ENCODE results near the gene TP53.
A peak's percentile ranks its signal among the peaks of the same experiment; 100 is the strongest.

TP53 gene

DNA sequence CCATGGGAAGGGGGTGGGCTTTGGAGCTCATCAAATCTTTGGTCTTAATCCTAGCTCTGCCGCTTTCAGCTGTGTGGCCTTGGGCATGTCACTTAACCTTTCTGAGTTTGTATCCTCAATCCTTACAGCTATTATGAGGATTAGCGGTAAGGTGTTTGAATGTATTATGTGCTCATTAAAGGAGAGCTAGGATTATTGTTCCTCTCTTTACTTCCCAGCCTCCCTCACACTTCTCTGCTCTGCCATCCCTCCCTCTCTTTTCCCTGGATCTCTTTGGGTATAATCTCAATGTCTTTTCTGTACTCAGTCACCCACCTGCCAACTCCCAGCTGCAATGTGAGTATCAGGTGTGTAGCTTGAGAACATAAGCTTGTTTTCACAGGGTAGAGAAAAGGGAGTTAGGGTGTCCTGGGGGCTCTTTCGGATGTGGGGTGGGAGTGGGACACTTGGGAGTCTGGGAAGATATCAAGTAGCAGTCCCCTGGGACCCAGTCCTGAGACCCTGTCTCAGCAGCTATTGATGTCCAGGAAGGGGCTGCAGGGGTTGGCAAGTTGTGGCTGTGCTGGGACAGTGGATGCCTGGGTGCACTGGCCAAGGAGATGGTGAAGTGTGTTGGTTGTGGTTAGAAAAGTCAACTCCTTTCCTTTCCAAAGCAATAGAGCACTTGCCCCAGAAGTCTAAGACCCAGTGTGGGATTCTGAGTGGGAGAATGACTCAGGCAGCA lies 19.5 kb upstream of the TP53 start:
- no peak for DNase-seq (ENCODE audit: low read depth)

DNA sequence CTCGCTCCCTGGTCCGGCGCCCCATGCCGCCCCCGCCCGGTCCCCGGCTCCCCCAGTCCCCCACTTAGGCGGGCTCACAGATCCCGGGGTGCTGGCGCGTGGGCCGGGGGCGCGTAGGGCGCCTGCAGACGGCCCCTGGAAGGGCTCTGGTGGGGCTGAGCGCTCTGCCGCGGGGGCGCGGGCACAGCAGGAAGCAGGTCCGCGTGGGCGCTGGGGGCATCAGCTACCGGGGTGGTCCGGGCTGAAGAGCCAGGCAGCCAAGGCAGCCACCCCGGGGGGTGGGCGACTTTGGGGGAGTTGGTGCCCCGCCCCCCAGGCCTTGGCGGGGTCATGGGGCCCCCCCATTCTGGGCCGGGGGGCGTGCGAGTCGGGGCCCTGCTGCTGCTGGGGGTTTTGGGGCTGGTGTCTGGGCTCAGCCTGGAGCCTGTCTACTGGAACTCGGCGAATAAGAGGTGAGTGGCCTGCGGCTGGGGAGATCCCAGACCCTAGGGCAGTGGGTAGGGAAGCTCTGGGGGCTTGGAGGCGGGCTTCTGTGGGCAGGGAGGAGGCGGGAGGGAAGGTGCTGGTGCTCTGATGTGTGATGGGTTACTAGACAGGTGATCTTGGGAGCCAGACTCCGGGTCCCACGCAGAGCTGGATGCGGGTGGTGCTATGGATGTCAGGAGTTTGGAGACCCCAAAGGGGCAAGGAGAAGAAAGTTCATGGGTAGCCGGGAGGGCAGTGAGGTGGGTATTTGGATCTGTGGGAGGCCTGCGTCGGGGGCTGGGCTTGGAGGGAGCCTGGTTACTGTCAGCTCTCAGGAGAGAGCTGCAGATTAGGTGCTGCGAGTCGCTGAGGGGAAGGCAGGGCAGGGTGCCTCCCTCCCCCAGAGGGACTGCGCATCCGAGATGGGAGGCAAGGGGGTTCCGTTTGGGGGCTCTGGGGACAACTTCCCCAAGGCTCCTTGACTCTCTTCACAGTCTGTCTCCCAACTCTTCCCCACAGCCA lies 18.3 kb upstream of the TP53 start:
- no peak for DNase-seq (ENCODE audit: low read depth)

GRCh38 chr17:7704601-7705268 lies 17.4 kb upstream of the TP53 start, which contains the start of gene EFNB3:
TSS of gene EFNB3 (plus strand) at chr17:7705202. CDS start at chr17:7705599, 397 bp downstream.
- no peak for DNase-seq (ENCODE audit: low read depth)

DNA sequence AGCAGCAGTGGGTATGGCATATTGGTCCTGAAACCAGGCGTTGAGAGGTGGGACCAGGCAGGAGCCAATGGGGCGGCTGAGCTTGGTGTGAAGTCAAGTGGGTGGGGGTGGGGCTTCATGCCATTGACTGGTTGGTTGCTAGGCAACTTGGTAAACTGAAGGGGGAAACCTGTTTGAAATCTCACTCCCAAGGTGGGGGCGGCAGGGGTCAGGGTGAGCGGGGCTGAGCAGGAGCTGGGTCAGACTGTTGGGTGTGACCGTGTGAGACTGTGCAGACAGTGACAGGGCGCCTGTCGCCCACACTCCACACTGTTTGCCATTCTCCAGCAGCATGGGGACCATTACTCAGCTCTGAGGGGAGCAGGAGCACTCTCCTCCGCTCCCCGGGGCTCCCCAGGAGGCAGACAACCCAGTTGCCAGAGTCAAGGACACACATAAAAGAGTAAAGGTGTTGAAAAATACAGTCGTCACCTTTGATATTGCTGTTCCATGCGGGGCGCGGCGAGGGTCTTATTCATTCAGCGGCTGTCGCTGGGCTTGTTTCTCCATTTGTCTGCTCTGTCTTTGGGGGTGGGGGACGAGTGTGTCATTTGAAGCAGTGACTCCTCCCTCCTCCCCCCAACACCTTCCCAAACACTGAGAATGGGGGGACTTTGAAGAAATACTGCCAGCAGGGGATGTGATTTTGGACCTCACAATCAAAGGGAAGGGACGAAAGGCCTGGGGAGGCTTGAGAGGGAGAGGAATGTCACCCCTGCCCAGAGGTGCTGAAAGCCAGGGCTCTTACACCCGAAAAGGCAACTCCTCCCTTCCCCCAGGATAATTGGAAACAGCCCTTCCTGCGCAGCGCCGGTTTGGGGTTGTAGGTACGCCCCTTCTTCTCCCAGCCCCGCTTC lies 16.5 kb upstream of the TP53 start:
- no peak for DNase-seq (ENCODE audit: low read depth)

DNA sequence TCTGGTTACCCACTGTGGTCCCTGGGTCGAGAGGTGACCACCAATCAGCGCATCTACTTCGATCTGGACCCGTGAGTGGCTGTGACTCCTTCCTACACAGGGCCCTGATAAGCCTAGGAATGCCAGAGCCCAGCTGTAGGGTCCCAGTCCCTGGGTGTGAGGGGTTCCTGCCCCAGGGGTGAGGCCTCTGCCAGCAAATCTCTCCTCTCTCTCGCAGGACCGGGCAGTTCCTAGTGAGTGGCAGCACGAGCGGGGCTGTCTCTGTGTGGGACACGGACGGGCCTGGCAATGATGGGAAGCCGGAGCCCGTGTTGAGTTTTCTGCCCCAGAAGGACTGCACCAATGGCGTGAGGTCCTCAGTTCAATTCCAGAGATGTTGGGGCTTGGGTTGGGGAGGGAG lies 15.5 kb upstream of the TP53 start:
- no peak for DNase-seq (ENCODE audit: low read depth)

DNA sequence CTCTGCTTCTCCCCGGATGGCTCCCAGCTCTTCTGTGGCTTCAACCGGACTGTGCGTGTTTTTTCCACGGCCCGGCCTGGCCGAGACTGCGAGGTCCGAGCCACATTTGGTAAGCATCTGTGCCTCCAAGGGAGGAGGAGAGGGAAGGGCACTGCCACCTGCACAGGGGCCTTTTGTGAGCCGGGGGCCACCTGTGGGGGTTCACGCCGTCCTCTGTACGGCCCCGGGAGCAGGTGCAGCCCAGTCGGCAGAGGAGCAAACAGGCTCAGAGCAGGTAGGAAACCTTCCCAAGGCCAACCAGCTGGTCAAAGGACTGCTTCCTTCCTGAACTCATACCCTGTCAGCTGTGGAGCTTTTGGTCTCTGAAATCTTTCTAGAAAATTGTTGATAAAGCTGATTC lies 14.4 kb upstream of the TP53 start:
- DNase-seq (ENCODE audit: low read depth): no peak

DNA sequence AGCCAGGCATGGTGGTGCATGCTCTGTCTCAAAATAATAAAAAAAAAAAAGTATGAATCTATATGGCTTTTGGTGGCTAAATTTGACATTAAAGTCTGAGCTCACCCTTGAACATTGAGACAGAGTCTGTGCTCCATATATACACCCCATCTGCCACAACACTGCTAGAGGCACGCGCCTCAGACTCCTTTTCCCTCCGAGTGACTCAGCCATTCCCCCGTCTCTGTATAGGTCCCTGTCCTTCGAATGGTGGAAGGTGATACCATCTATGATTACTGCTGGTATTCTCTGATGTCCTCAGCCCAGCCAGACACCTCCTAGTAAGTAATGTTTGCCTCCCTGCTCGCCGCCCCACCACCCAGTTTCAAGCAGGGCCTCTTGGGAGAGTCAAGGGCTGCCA lies 13.2 kb upstream of the TP53 start:
- no peak for DNase-seq (ENCODE audit: low read depth)

GRCh38 chr17:7697828-7698588 lies 10.7 kb upstream of the TP53 start:
- no peak for DNase-seq (ENCODE audit: low read depth)

DNA sequence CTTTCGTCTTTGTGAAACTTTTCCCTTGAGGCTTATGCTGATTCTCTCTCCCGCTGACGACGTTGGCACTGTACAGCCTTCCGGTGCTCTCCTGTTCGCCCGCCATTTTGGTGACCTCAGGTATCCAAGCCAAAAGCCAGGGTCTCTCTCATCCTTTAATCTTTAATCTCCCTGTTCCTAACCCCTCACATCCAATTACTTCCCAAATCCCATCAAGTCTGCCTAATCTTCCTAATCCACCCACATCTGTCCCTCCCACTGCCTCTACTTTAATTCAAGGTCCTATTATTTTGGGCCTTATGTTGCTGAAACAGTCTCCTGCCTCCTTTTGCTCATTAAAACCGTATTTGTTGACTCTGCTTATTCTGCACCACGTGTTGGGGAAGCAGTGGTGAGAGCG lies 8.3 kb upstream of the TP53 start:
- DNase-seq (ENCODE audit: low read depth): no peak

- DNase-seq (ENCODE audit: low read depth): no peak
Observed at GRCh38 chr17:7688808-7689316, 1.6 kb upstream of the TP53 start.

- peak; percentile 91 for DNase-seq (ENCODE audit: low read depth)
Observed at GRCh38 chr17:7687908-7688807, 868 bp upstream of the TP53 start, which contains the start of gene WRAP53. TSS of gene WRAP53 (plus strand) at chr17:7688477. CDS start at chr17:7688649, 172 bp downstream.

DNA sequence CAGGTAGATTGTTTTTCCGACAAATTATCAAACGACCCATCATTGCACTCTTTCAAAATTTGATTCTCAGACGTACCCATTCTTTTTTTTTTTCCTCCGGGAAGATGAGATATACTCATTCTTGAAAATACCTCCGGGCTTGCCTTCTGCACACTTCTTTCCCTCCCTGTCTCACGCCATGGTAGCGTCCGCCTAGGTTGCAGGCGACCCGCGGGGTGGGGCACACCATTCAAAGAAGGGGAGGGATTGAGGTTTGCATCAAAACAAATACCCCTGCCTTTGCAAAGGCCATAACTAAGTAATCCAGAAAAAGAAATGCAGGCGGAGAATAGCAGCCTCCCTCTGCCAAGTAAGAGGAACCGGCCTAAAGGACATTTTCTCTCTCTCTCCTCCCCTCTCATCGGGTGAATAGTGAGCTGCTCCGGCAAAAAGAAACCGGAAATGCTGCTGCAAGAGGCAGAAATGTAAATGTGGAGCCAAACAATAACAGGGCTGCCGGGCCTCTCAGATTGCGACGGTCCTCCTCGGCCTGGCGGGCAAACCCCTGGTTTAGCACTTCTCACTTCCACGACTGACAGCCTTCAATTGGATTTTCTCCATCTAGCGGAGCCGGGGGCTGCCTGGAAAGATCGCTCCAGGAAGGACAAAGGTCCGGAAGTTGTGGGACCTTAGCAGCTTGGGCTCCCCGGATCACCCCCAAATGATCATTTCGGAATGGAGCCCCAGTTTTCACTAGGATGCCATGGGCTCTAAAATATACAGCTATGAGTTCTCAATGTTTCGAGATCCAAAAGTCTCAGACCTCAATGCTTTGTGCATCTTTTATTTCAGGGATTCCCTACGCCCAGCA lies 843 bp downstream of the TP53 start:
- peak; percentile 66 for DNase-seq (ENCODE audit: low read depth)

DNA sequence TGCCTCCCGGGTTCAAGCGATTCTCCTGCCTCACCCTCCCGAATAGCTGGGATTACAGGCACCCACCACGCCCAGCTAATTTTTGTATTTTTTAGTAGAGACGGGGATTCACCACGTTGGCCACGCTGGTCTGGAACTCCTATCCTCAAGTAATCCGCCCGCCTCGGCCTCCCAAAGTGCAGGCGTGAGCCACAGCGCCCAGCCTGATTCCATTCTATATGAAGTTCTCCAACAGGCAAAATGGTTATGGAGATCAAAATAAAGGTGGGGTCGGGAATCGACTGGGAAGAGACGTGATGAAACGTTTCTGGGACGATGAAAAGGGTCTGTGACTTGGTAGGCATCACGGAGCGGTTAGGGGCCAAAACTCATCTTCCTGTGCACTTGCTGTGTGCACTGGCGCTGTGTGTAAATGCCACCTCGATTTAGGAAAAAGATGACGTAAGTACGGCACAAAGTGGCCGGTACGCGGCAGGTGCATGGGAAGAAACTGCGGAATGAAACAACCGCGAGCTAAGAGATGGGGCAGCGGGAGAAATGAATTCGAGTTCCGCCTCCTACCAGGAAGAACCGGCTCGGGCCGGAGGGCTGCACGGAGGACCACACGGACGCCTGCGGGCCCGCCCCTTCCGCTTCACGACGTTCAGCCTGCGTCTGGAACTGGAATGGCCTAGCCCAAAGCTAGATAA lies 1.6 kb downstream of the TP53 start:
- peak; percentile 73 for DNase-seq (ENCODE audit: low read depth)

- no peak for DNase-seq (ENCODE audit: low read depth)
Observed at GRCh38 chr17:7684851-7685532, 2.3 kb downstream of the TP53 start.

- DNase-seq (ENCODE audit: low read depth): no peak
Observed at GRCh38 chr17:7677388-7678067, 9.8 kb downstream of the TP53 start.

DNA sequence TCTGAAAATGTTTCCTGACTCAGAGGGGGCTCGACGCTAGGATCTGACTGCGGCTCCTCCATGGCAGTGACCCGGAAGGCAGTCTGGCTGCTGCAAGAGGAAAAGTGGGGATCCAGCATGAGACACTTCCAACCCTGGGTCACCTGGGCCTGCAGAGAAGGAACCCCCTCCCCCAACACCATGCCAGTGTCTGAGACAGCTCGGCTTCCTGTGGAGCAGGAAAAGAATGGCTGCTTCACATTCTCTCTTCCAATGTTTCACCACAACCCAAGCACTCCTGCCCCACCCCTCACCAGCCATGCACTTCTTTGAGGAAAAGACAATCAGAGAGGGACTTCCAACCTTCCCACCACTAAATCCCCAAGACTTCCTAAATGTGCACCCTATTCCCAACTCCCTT lies 10.8 kb downstream of the TP53 start:
- DNase-seq (ENCODE audit: low read depth): no peak

DNA sequence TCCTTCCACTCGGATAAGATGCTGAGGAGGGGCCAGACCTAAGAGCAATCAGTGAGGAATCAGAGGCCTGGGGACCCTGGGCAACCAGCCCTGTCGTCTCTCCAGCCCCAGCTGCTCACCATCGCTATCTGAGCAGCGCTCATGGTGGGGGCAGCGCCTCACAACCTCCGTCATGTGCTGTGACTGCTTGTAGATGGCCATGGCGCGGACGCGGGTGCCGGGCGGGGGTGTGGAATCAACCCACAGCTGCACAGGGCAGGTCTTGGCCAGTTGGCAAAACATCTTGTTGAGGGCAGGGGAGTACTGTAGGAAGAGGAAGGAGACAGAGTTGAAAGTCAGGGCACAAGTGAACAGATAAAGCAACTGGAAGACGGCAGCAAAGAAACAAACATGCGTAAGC lies 12.4 kb downstream of the TP53 start:
- no peak for DNase-seq (ENCODE audit: low read depth)
